SK-N-SH (cell line): Measurements from ENCODE around the gene NT5M. TPM values are rescaled to one million over a fixed set of nuclear protein-coding genes. Genes with fewer than 3 reads are reported as not detected.

ENCODE experiments used
- CTCF ChIA-PET: fragments of 300-600, 350-600 bp; formaldehyde crosslinking; extraction: SDS; loops from one replicate; lab custom pipeline; 2021; lab: Yijun Ruan, JAX
- POLR2A ChIA-PET: fragments of 350-600 bp; sonication (Branson Sonifier 250); formaldehyde crosslinking; extraction: SDS; loops from one replicate; lab custom pipeline; 2020; ENCODE audit warnings: antibody characterized with exemption, inconsistent platforms; lab: Yijun Ruan, JAX
- DNase-seq: peaks from one replicate; pipeline ENCODE4 v3.0.0; 2012
- H2AFZ ChIP-seq: fragments of 200-600 bp; sonication (generic); 2 replicates; pipeline ENCODE4 v1.8.1; 2016; ENCODE audit warnings: antibody characterized with exemption, mild to moderate bottlenecking, low read depth
- H3F3A ChIP-seq: fragments of 200-600 bp; sonication (generic); replicated peaks from 2 replicates; pipeline ENCODE3; 2016; ENCODE audit warnings: antibody characterized with exemption, mild to moderate bottlenecking; ENCODE audit not compliant: insufficient read depth
- H3K27ac ChIP-seq, 2 experiments: fragments of 200-500 bp in 1 of 2; fragments of 200-600 bp in 1 of 2; sonication (Bioruptor generic) in 1 of 2; sonication (generic), shearing (Covaris generic) in 1 of 2; 2 replicates each; pipeline versions ENCODE4 v1.5.1 to v1.6.1; 2014 to 2016; ENCODE audit warnings: low read depth in 2 of 2, inconsistent platforms in 1 of 2, low read length in 1 of 2, mild to moderate bottlenecking in 1 of 2, mixed read lengths in 1 of 2
- H3K27me3 ChIP-seq: fragments of 200-600 bp; sonication (generic), shearing (Covaris generic); 2 replicates; pipeline ENCODE4 v1.6.1; 2016; ENCODE audit warnings: mixed run types; ENCODE audit not compliant: insufficient read depth
- H3K36me3 ChIP-seq, 2 experiments: fragments of 200-500 bp in 1 of 2; fragments of 200-600 bp in 1 of 2; sonication (Bioruptor generic) in 1 of 2; sonication (generic) in 1 of 2; replicated peaks in 1 of 2; 2 replicates each; pipeline versions ENCODE3 to v1.5.1; 2014 to 2016; ENCODE audit warnings: low read length in 1 of 2, mild to moderate bottlenecking in 1 of 2; ENCODE audit not compliant: insufficient read depth in 2 of 2, control insufficient read depth in 1 of 2
- H3K4me1 ChIP-seq, 2 experiments: fragments of 200-500 bp in 1 of 2; fragments of 200-600 bp in 1 of 2; sonication (Bioruptor generic) in 1 of 2; sonication (generic), shearing (Covaris generic) in 1 of 2; 2 replicates each; pipeline versions ENCODE4 v1.5.1 to v1.6.1; 2014 to 2016; ENCODE audit warnings: low read depth in 1 of 2, low read length in 1 of 2, mixed run types in 1 of 2; ENCODE audit not compliant: insufficient read depth in 2 of 2, control insufficient read depth in 1 of 2
- H3K4me2 ChIP-seq: fragments of 200-600 bp; sonication (generic), shearing (Covaris generic); 2 replicates; pipeline ENCODE4 v1.6.1; 2017; ENCODE audit warnings: mixed run types
- H3K4me3 ChIP-seq, 2 experiments: fragments of 200-500 bp in 1 of 2; fragments of 200-600 bp in 1 of 2; sonication (Bioruptor generic) in 1 of 2; sonication (generic), shearing (Covaris generic) in 1 of 2; 2 replicates each; pipeline versions ENCODE4 v1.5.1 to v1.8.1; 2014 to 2016; ENCODE audit warnings: low read depth in 2 of 2, inconsistent platforms in 1 of 2, low read length in 1 of 2, mild to moderate bottlenecking in 1 of 2, mixed read lengths in 1 of 2, moderate library complexity in 1 of 2
- H3K79me2 ChIP-seq: fragments of 200-600 bp; sonication (generic); 2 replicates; pipeline ENCODE4 v1.8.1; 2017; ENCODE audit warnings: mild to moderate bottlenecking; ENCODE audit not compliant: insufficient read depth
- H3K9ac ChIP-seq: fragments of 200-600 bp; sonication (generic); 2 replicates; pipeline ENCODE4 v1.6.1; 2017; ENCODE audit warnings: mixed run types
- H3K9me2 ChIP-seq: fragments of 200-600 bp; sonication (generic); 2 replicates; pipeline ENCODE4 v1.6.1; 2017; ENCODE audit warnings: mixed run types
- H3K9me3 ChIP-seq: fragments of 200-600 bp; sonication (generic); 2 replicates; pipeline ENCODE4 v1.6.1; 2017; ENCODE audit warnings: mixed run types, mild to moderate bottlenecking, moderate library complexity
- H4K20me1 ChIP-seq: fragments of 200-600 bp; sonication (generic); 2 replicates; pipeline ENCODE4 v1.6.1; 2017; ENCODE audit warnings: mild to moderate bottlenecking, mixed run types; ENCODE audit not compliant: insufficient read depth
- CHD2 ChIP-seq: fragments of 150-350 bp; IDR thresholded peaks from 2 replicates; pipeline ENCODE4 v1.6.1; 2018; ENCODE audit warnings: low read length; ENCODE audit not compliant: partially characterized antibody
- ELF1 ChIP-seq: IDR thresholded peaks from 2 replicates; pipeline ENCODE4 v1.4.0; 2012
- FOSL2 ChIP-seq: IDR thresholded peaks from 2 replicates; pipeline ENCODE4 v1.4.0; 2012; ENCODE audit warnings: low read depth, mild to moderate bottlenecking, moderate library complexity, borderline replicate concordance
- FOXJ3 ChIP-seq: sonication (generic); formaldehyde crosslinking; IDR thresholded peaks from 2 replicates; pipeline ENCODE4 v1.5.1; 2020; ENCODE audit warnings: mild to moderate bottlenecking, missing genetic modification reagents
- FOXM1 ChIP-seq: IDR thresholded peaks from 2 replicates; pipeline ENCODE4 v1.4.0; 2012; ENCODE audit warnings: low read depth, mild to moderate bottlenecking
- GATA2 ChIP-seq: sonication (generic); formaldehyde crosslinking; IDR thresholded peaks from 2 replicates; pipeline ENCODE4 v1.5.0; 2020; ENCODE audit warnings: mild to moderate bottlenecking, missing genetic modification reagents
- IRF3 ChIP-seq: fragments of 150-350 bp; IDR thresholded peaks from 2 replicates; pipeline ENCODE4 v1.6.1; 2016; ENCODE audit warnings: mild to moderate bottlenecking, low read depth, low read length
- MXI1 ChIP-seq: IDR thresholded peaks from 2 replicates; pipeline ENCODE4 v1.6.1; 2012; ENCODE audit warnings: mild to moderate bottlenecking, low read depth, low read length, improper control_type of control experiment
- NRF1 ChIP-seq: IDR thresholded peaks from 2 replicates; pipeline ENCODE4 v1.6.1; 2012; ENCODE audit warnings: low read depth, mild to moderate bottlenecking, low read length
- RCOR1 ChIP-seq: fragments of 150-350 bp; IDR thresholded peaks from 2 replicates; pipeline ENCODE4 v1.6.1; 2017; ENCODE audit warnings: antibody characterized with exemption, low read length
- REST ChIP-seq: IDR thresholded peaks from 2 replicates; pipeline ENCODE4 v1.6.1; 2012; ENCODE audit warnings: mild to moderate bottlenecking, low read depth, low read length, moderate library complexity
- RFX5 ChIP-seq: IDR thresholded peaks from 2 replicates; pipeline ENCODE4 v1.6.1; 2012; ENCODE audit warnings: mild to moderate bottlenecking, improper control_type of control experiment, low read length
- SIN3A ChIP-seq: IDR thresholded peaks from 2 replicates; pipeline ENCODE4 v1.6.1; 2012; ENCODE audit warnings: low read depth, mild to moderate bottlenecking, low read length, moderate library complexity, borderline replicate concordance
- TCF12 ChIP-seq: IDR thresholded peaks from 2 replicates; pipeline ENCODE4 v1.4.0; 2012
- TEAD4 ChIP-seq: IDR thresholded peaks from 2 replicates; pipeline ENCODE4 v1.4.0; 2012; ENCODE audit warnings: mild to moderate bottlenecking, borderline replicate concordance; ENCODE audit not compliant: insufficient read depth
- USF1 ChIP-seq: IDR thresholded peaks from 2 replicates; pipeline ENCODE4 v1.4.0; 2012; ENCODE audit warnings: low read depth, borderline replicate concordance
- USF2 ChIP-seq: fragments of 150-350 bp; IDR thresholded peaks from 2 replicates; pipeline ENCODE4 v1.6.1; 2017; ENCODE audit warnings: antibody characterized with exemption, low read length, low read depth, borderline replicate concordance
- YY1 ChIP-seq: IDR thresholded peaks from 2 replicates; pipeline ENCODE4 v1.4.0; 2012; ENCODE audit warnings: low read depth, mild to moderate bottlenecking
- ZBTB33 ChIP-seq: IDR thresholded peaks from 2 replicates; pipeline ENCODE4 v1.4.0; 2012; ENCODE audit warnings: low read depth, borderline replicate concordance
- WGBS: methylation state at CpG from one replicate; pipeline ENCODE4 v1.1.6; 2017; ENCODE audit warnings: low lambda C conversion rate; 5-methylcytosine and 5-hydroxymethylcytosine counted together
- polyA plus RNA-seq, 3 experiments: library from polyadenylated mRNA; depleted of rRNA; stranded (reverse); fragments of >200 nt; gene quantifications; 2 replicates each; pipeline ENCODE4 v1.2.3, GENCODE V29; 2012

Gene NT5M
- polyA plus RNA-seq, 1 of the 3 experiments (the other 2 are of a cell fraction): 3.9 TPM

- no peaks in the 10 kb centered on the region for H3K36me3 ChIP-seq
- no peaks in the 10 kb centered on the region for H3K9me3 ChIP-seq
- no peaks in the 10 kb centered on the region for H3K79me2 ChIP-seq
- no peak overlapping the region for H3K27ac ChIP-seq
- CTCF ChIA-PET: interaction anchor here (1.3 to 2.7 kb wide), 2 partner anchors 9 to 296 kb away, joined by 4 to 15 read pairs; no protein-coding TSS in a partner anchor
- H2AFZ ChIP-seq: no peak overlapping the region
- POLR2A ChIA-PET: no interaction called here
- no peaks in the 10 kb centered on the region for H4K20me1 ChIP-seq
- H3K4me3 ChIP-seq: no peak overlapping the region
- 85% methylated on average over 14 of the region's 14 CpGs for WGBS
- H3K4me2 ChIP-seq: no peak overlapping the region
- no peaks in the 10 kb centered on the region for H3K9me2 ChIP-seq
- H3K9ac ChIP-seq: no peak overlapping the region
- TF ChIP-seq ELF1: no peak
- no peak for TF ChIP-seq TCF12
- TF ChIP-seq USF2: no peak
- TF ChIP-seq MXI1: no peak
- no peak for TF ChIP-seq NRF1
- TF ChIP-seq SIN3A: no peak
- TF ChIP-seq RCOR1: no peak
- TF ChIP-seq CHD2: no peak
- no peak for TF ChIP-seq USF1
- TF ChIP-seq FOSL2: no peak
- no peak for TF ChIP-seq IRF3
- TF ChIP-seq GATA2 (CRISPR knock-in tag): no peak
- TF ChIP-seq TEAD4: no peak
- TF ChIP-seq REST: no peak
- no peak for TF ChIP-seq ZBTB33
- no peak for TF ChIP-seq RFX5
- TF ChIP-seq YY1: no peak
- TF ChIP-seq FOXJ3: no peak
- TF ChIP-seq FOXM1: no peak
- TF ChIP-seq, all 33 proteins: peak for 0
- no peaks in the 10 kb centered on the region for H3K27me3 ChIP-seq
- H3F3A ChIP-seq: no peaks in the 10 kb centered on the region
- no peak for DNase-seq
- H3K4me1 ChIP-seq: no peaks in the 10 kb centered on the region; a peak in 1 of 4 replicates
Observed at GRCh38 chr17:17345686-17346427, 42.7 kb downstream of the NT5M start.
